Kidney (tissue), 14 donors: ENCODE measurements around the gene CSF3. TPM values are rescaled to one million over a fixed set of nuclear protein-coding genes. Genes with fewer than 3 reads are reported as not detected.

ENCODE experiments used
- DNase-seq, 5 donors: peaks; one replicate each; pipeline ENCODE4 v3.0.0-alpha.2; 2013 to 2020
- FAIRE-seq: peaks from 2 replicates; lab custom pipeline; 2012; peaks lifted over from hg19 to GRCh38; lab: Jason Lieb, UNC
- H3K27ac ChIP-seq, 2 donors: one replicate each; pipeline ENCODE4 v1.7.0; 2013; ENCODE audit warnings: low read depth in 2 of 2, low read length in 2 of 2, inconsistent platforms in 1 of 2
- H3K27me3 ChIP-seq: one replicate; pipeline ENCODE4 v1.7.1; 2013; ENCODE audit warnings: low read length, inconsistent platforms; ENCODE audit not compliant: control insufficient read depth, insufficient read depth
- H3K36me3 ChIP-seq, 3 donors: one replicate each; pipeline versions ENCODE4 v1.7.0 to v1.7.1; 2013; ENCODE audit warnings: low read length in 3 of 3, control low read depth in 1 of 3, inconsistent platforms in 1 of 3; ENCODE audit not compliant: insufficient read depth in 3 of 3, control insufficient read depth in 2 of 3
- H3K4me1 ChIP-seq, 3 donors: one replicate each; pipeline versions ENCODE4 v1.7.0 to v1.7.1; 2013; ENCODE audit warnings: low read length in 3 of 3, inconsistent platforms in 1 of 3, low read depth in 1 of 3; ENCODE audit not compliant: control insufficient read depth in 2 of 3, insufficient read depth in 2 of 3
- H3K4me3 ChIP-seq, 3 donors: one replicate each; pipeline versions ENCODE4 v1.7.0 to v1.8.1; 2013; ENCODE audit warnings: low read length in 3 of 3, control low read depth in 1 of 3, inconsistent platforms in 1 of 3
- H3K9ac ChIP-seq, 3 donors: one replicate each; pipeline versions ENCODE4 v1.7.0 to v1.7.1; 2013; ENCODE audit warnings: low read length in 3 of 3, control low read depth in 1 of 3, inconsistent platforms in 1 of 3
- H3K9me3 ChIP-seq, 3 donors: one replicate each; pipeline versions ENCODE4 v1.7.0 to v1.7.1; 2013; ENCODE audit warnings: low read length in 3 of 3, control low read depth in 1 of 3, inconsistent platforms in 1 of 3; ENCODE audit not compliant: control insufficient read depth in 2 of 3, insufficient read depth in 1 of 3
- intact Hi-C: fragments of 100-400 bp; cut with DNase I; formaldehyde crosslinking; loops from one replicate; pipeline ENCODE4 v1.11.1; 2022
- polyA plus RNA-seq: library from polyadenylated mRNA; stranded (reverse); fragments of 350-450 nt; fragmentation: Illumina TruSeq; extraction: RNeasy Lipid Tissue Mini Kit (QIAGEN cat#74804); gene quantifications from one replicate; pipeline ENCODE4 v1.2.3, GENCODE V29; 2014; ENCODE audit warnings: low read depth, low replicate concordance; ENCODE audit not compliant: insufficient read depth
- total RNA-seq: library from RNA; stranded (reverse); fragmentation: NEBNext Ultra II Directional; extraction: Animal tissue kit (Norgen Biotek cat#: 25700); gene quantifications from one replicate; pipeline ENCODE4 v1.2.1, GENCODE V29; 2021
- TF ChIP-seq, protein P1 (sequence below): IDR thresholded peaks from 3 replicates; pipeline ENCODE4 v1.5.1; 2012; ENCODE audit warnings: mild to moderate bottlenecking, moderate library complexity, borderline replicate concordance; ENCODE audit not compliant: insufficient read depth; ENCODE audit errors: extremely low read depth
- donor health status: control.
- donor health status: control.
- donor health status: control.
- donor health status: control.
- donor health status: control.
- donor health status: DM: yes; HTN: yes; CAD: no.
- donor health status: Normal renal cell carcinoma (clear cell type).

The CSF3 gene
- total and polyA plus RNA-seq, 2 donors from 2014 or later, result not detected

DNA sequence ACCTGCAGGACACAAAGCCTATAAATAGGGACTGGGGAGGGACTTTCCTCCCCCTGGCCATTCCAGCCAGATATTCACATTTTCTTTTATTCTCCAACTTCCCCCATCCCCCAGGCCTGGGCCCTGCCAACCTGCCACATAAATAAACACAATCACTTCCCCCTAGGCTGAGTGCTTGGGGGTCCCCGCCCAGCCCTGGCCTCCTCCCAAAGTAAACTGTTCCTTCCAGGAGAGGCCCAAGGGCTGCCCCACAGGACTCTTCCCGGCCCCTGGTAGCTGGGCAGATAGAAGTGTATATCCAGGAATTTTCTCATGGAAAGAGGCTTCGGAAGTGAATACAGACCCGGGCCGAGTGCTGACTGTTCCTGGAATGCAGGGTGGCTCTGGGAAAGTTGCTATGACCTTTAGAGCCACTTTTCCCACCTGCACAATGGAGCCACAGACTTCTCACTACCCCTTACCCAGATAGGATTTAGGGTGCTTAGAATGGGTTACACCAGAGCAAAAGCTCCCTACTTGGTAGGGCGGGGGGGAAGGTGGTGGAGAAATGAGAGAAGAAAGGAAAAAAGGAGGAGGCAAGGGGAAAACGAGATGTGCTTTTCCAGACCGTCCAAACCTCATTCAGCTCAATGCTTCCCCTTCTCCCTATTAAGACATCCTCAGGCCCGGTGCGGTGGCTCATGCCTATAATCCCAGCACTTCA, 8.5 kb downstream of the CSF3 start:
- FAIRE-seq (no peak), DNase-seq (peak in 2 of 5 donors; percentile 62 to 85)
- H3K4me3 ChIP-seq, result no peak overlapping the region
- intact Hi-C loops, result no loop called here
- TF ChIP-seq, protein P1, sequence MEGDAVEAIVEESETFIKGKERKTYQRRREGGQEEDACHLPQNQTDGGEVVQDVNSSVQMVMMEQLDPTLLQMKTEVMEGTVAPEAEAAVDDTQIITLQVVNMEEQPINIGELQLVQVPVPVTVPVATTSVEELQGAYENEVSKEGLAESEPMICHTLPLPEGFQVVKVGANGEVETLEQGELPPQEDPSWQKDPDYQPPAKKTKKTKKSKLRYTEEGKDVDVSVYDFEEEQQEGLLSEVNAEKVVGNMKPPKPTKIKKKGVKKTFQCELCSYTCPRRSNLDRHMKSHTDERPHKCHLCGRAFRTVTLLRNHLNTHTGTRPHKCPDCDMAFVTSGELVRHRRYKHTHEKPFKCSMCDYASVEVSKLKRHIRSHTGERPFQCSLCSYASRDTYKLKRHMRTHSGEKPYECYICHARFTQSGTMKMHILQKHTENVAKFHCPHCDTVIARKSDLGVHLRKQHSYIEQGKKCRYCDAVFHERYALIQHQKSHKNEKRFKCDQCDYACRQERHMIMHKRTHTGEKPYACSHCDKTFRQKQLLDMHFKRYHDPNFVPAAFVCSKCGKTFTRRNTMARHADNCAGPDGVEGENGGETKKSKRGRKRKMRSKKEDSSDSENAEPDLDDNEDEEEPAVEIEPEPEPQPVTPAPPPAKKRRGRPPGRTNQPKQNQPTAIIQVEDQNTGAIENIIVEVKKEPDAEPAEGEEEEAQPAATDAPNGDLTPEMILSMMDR, result no peak
- no peaks in the 10 kb centered on the region for H3K27me3 ChIP-seq
- peaks cover 0 to 3% (median 0%) of the 10 kb centered on the region in 3 donors for H3K4me1 ChIP-seq
- H3K9ac ChIP-seq, result no peak overlapping the region
- no peaks in the 10 kb centered on the region for H3K9me3 ChIP-seq
- no peak overlapping the region for H3K27ac ChIP-seq
- peaks cover 9 to 36% (median 29%) of the 10 kb centered on the region in 3 donors for H3K36me3 ChIP-seq

- intact Hi-C loops, result no loop called here
- Histone ChIP-seq H3K4me3 (no peak overlapping the region), H3K36me3 (peaks cover 9 to 47% (median 37%) of the 10 kb centered on the region in 3 donors), H3K9ac (no peak overlapping the region), H3K27ac (no peak overlapping the region), H3K9me3 (no peaks in the 10 kb centered on the region), H3K4me1 (peaks cover 0 to 3% (median 0%) of the 10 kb centered on the region in 3 donors), H3K27me3 (no peaks in the 10 kb centered on the region)
- DNase-seq (no peak), FAIRE-seq (no peak)
- TF ChIP-seq, protein P1, result no peak
These were observed 9.7 kb downstream of the CSF3 start for GRCh38 chr17:40024901-40025300.

GRCh38 chr17:40025559-40025958, 10.3 kb downstream of the CSF3 start:
- no peak overlapping the region for H3K9ac ChIP-seq
- TF ChIP-seq, protein P1, result no peak
- no peak for DNase-seq
- H3K36me3 ChIP-seq, result peaks cover 9 to 48% (median 35%) of the 10 kb centered on the region in 3 donors
- peaks cover 0 to 3% (median 0%) of the 10 kb centered on the region in 3 donors for H3K4me1 ChIP-seq
- H3K27ac ChIP-seq, result no peak overlapping the region
- no peak overlapping the region for H3K4me3 ChIP-seq
- FAIRE-seq, result no peak
- intact Hi-C loops, result no loop called here
- H3K9me3 ChIP-seq, result no peaks in the 10 kb centered on the region
- H3K27me3 ChIP-seq, result no peaks in the 10 kb centered on the region
